NB4 (cell line): ENCODE results near the gene FOXA2.

ENCODE experiments used
- MYC ChIP-seq: IDR thresholded peaks from 2 replicates; pipeline ENCODE4 v1.6.1; 2011; ENCODE audit warnings: low read depth, low read length
- POLR2A ChIP-seq: IDR thresholded peaks from 2 replicates; pipeline ENCODE4 v1.6.1; 2011; ENCODE audit warnings: mild to moderate bottlenecking; ENCODE audit not compliant: insufficient read length; ENCODE audit errors: extremely low read depth
- TF ChIP-seq, protein P1 (sequence below): IDR thresholded peaks from 2 replicates; pipeline ENCODE4 v1.6.1; 2011; ENCODE audit warnings: low read depth, low read length
- TF ChIP-seq, protein P2 (sequence below): IDR thresholded peaks from one replicate; pipeline ENCODE4 v1.5.1; 2012; ENCODE audit warnings: low read depth, low read length

DNA sequence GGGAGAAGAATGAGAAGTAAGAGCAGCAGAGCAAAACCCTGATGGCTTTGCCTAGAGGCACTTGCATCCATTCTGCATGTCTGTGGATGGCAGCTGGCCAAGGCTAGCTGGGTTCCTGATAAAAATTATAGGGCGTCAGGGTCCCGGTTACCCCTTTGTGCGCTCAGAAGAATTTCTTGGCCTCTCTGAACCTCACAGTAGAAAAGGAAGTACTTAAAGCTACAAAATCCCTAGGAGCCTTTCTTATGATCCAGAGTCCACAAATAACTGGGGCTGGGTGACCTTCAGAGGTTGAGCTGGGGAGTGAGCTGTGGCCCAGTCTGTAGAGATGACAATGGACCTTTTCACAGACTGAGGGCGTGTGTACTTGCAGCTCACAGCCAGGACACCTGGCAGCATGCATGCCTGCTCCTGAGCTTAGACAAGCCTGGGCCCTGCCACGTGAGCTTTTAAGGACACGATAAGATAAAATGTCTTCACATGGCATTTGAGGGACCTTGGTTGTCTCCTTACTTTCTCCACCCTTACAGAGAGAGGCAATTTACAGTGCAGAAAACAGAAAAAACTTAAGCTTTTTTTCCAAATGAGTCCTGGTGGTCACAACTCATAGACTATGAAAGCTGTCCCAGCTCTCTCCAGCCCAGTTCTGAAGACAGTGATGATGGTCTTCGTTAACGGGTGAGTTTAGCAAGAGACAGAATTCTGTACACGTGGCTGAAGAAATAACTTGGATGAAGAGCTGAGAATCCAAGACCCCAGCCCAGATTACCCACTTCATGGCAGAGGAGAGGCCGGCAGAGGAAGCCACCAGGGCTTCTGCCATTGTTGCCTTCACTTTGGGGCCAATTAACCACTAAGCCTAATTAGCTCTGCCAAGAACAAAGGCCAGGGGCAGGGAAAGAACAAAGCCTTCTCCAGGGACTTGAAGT, 50.3 kb downstream of the FOXA2 start:
- TF ChIP-seq, protein P1, sequence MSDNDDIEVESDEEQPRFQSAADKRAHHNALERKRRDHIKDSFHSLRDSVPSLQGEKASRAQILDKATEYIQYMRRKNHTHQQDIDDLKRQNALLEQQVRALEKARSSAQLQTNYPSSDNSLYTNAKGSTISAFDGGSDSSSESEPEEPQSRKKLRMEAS = no peak
- TF ChIP-seq POLR2A (no peak), MYC (no peak)
- TF ChIP-seq, protein P2, sequence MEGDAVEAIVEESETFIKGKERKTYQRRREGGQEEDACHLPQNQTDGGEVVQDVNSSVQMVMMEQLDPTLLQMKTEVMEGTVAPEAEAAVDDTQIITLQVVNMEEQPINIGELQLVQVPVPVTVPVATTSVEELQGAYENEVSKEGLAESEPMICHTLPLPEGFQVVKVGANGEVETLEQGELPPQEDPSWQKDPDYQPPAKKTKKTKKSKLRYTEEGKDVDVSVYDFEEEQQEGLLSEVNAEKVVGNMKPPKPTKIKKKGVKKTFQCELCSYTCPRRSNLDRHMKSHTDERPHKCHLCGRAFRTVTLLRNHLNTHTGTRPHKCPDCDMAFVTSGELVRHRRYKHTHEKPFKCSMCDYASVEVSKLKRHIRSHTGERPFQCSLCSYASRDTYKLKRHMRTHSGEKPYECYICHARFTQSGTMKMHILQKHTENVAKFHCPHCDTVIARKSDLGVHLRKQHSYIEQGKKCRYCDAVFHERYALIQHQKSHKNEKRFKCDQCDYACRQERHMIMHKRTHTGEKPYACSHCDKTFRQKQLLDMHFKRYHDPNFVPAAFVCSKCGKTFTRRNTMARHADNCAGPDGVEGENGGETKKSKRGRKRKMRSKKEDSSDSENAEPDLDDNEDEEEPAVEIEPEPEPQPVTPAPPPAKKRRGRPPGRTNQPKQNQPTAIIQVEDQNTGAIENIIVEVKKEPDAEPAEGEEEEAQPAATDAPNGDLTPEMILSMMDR = no peak
